ENCODE results near the gene HEBP1.
A peak's percentile ranks its signal among the peaks of the same experiment; 100 is the strongest.

The HEBP1 gene

DNA sequence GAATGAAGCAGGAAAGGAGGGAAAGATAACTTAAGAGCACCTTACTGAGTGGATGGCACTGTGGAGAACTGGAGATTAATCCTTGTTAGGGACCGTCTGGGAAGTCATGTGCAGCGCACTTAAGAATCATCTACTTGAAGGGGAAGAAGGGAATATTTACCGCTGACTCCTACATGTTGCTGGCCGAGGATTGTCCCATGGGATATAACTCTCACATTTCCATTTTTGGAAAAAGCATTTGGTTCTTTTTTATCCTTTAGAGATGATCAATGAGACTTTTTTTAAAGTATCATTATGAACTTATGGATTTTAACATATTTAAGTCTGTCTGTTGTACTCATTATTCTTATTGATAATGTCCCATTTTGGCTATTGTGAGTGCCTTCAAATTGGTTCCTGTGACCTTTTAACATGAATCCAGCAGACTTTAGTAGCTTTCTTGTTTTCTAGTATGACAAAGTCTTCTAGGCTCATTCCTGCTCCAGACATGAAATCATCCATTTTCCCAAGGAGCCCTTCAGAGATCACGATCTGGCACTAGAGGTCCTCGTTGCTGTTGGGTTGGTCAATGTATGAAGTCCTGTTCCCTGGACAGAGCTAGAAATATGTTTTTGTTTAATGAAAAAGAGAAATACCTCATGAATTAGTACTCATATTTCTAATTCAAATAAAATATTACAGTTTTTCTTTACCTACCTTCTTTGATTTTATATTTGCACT, 23.9 kb upstream of the HEBP1 start:
- DNase-seq: no peak

GRCh38 chr12:13022851-13023271, 22.8 kb upstream of the HEBP1 start:
- DNase-seq: no peak

GRCh38 chr12:13011098-13011497, 11.0 kb upstream of the HEBP1 start:
- DNase-seq: no peak

GRCh38 chr12:13008741-13009380, 8.8 kb upstream of the HEBP1 start:
- DNase-seq: no peak

GRCh38 chr12:13007496-13008233, 7.6 kb upstream of the HEBP1 start:
- DNase-seq: no peak

DNA sequence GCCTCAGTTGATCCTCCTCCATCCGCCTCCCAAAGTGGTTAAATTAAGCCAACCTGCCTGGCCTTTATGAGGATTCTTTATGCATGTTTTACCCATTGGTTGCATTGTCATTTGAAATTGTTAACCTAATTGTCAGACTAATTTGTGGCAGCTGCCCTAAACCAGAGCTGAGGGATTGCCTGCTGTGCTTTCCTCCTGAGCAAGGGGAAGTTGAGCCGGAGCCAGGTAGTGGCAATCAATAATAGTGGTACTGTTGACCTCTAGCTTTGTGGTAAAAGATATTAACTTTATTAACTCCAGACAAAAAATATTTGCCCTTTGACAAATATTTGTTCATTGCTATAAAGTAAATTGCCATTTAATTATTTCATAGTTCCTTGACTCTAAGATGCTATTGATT, 5.6 kb upstream of the HEBP1 start:
- DNase-seq: no peak

DNA sequence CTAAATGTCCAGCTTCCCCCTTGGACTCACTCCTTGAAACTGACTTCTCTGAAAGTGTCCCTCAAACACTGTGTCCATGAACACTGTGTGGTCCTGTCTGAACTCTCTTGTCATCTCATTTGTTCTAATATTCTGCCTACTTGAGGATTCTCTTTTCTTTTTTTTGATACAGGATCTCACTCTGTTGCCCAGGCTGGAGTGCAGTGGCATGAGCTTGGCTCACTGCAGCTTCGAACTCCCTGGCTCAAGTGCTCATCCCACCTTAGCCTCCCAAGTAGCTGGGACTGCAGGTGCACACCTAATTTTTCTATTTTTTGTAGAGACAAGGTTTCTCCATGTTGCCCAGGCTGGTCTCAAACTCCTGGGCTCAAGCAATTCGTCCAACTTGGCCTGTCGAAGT, 4.9 kb upstream of the HEBP1 start:
- DNase-seq: no peak

GRCh38 chr12:13004361-13004760, 4.3 kb upstream of the HEBP1 start:
- no peak for DNase-seq

GRCh38 chr12:13002301-13003097, 2.4 kb upstream of the HEBP1 start:
- no peak for DNase-seq

GRCh38 chr12:13001775-13002040, 1.6 kb upstream of the HEBP1 start:
- DNase-seq: no peak

- peak in 1 of 2 experiments; percentile 62 for DNase-seq
Observed at GRCh38 chr12:13000925-13001774, 1.1 kb upstream of the HEBP1 start.

- peak in 1 of 2 experiments; percentile 75 for DNase-seq
Observed at GRCh38 chr12:13000616-13000924, 505 bp upstream of the HEBP1 start.

DNA sequence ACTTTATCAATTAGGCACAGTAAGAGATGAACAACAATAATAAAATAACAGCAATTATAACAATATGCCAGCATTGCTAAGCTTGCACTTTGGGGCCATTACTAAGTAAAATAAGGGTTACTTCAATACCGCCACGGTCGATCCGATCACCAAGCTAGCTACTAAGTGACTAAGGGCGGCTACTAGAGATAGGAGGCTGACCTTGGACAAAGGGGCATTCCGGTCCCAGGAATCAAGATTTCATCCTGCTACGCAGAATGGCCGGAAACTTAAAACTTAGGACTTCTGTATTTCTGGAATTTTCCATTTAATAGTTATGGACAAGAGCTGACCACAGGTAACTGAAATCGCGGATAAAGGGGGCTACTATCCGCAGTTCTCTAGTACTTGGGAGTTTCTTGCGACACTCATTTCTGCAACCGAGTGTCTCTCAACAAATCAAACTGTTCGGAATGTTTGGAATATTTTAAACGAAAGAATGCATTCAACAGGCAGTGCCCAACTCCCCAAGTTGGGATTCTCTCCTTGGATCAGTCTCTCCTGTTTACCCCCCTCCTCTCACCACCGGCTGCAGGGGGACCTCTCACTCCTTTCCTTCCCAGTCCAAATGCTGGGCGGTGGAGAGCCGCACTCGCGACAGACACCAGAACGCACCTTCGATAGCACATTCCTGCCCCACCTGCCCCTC, 650 bp downstream of the HEBP1 start:
- DNase-seq: peak in 1 of 2 experiments; percentile 55

DNA sequence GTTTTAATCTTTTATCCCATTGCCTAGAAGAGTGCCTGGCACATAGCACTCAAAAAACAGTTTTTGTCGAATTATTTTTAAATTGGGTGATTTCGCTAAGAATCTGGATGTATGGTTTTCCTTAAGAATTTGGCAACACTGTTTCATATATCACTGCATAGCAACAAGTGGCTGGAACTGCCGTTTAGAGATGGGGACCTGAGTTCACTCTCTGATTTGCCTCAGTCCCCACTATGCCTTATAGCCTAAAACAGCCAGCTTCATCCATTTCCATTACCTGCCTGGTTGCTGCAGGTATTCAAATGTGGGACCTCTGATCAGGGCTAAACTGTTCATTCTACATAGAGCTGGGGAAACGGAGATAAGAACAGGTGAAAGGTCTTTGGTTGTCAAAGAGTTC, 1.8 kb downstream of the HEBP1 start:
- no peak for DNase-seq

GRCh38 chr12:12997734-12998133, 2.3 kb downstream of the HEBP1 start:
- DNase-seq: no peak

- no peak for DNase-seq
Observed at GRCh38 chr12:12997156-12997555, 2.9 kb downstream of the HEBP1 start.

DNA sequence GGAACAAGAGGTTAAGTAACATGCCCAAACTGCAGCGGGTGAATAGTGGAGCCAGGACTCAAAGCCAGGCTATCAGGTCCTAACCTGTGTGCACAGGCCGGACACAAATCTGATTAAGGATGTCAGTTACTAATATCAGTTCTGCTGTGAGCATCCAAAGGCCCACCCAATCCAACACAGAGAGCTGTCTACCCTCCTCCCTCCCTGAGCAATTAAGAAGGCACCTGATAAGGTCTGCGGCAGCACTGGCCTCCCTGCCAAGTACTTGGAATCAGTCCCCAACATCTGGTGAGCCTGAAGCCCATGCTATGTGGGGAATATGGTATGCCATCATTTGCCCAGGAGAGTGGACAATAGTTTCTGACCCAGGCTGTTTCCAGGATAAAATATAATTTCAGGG, 3.9 kb downstream of the HEBP1 start:
- no peak for DNase-seq

DNA sequence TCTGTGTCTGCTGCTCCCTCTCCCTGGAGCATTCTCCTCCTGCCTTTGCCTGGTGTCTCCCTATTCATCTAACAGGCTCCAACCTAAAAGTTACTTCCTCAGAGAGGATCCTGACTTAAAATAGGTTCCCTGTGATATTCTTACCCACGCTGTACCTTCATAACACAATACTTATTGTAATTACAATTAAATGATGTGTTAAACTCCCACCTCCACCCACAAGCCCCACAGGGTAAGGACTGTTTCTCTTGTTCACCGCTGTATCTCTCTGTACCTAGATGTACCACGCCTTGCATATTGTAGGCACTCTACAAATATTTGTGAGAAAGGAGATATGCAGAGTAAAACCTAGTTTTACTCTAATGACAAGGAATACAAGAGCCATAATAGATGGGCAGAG, 5.0 kb downstream of the HEBP1 start:
- DNase-seq: no peak

DNA sequence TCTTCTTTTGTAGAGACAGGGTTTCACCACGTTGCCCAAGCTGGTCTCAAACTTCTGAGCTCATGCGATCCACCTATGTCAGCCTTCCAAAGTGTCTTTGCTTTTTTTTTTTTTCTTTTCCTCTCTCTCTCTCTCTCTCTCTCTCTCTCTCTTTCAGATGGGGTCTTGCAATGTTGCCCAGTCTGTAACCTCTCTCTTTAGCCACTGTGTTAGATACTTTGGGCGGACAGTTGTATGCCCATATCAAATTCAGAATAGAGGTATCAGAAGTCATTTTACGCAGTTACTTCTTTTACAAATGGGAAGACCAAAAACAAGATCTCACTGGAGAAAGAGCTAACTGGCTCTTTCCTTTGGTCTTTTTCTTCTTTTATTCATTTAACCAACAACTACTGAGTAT, 6.7 kb downstream of the HEBP1 start:
- no peak for DNase-seq

DNA sequence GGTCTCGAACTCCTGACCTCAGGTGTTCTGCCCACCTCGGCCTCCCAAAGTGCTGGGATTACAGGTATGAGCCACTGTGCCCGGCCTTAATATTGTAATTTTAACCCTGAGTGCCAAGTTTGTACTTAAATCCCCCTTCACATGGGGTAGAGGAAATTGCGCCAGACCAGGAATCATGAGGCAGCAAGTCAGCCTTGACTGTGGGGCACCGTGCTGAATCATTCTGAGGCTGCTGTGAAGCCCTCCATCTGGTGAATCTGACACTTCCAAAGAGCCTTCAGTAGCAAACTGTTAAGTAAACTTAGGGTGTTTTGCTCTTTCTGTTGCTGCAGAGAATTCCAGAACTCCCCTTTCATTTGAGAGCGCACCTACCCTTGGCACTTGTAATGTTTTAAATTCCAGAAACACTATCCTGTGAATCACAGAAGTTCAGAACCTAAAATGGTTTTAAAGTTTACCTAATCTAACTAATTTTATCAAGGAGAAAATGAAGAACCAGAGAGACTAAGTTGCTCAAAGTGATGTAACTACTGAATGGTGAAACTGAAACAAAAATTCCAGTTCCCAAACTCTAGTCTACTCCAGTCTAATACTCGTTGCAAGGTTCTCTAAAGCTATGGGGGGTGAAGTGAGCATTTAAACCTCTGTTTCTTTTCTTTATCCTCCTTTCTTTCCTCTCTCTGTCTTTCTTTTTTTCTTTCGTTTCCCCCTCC, 7.5 kb downstream of the HEBP1 start:
- peak in 1 of 2 experiments; percentile 41 for DNase-seq

DNA sequence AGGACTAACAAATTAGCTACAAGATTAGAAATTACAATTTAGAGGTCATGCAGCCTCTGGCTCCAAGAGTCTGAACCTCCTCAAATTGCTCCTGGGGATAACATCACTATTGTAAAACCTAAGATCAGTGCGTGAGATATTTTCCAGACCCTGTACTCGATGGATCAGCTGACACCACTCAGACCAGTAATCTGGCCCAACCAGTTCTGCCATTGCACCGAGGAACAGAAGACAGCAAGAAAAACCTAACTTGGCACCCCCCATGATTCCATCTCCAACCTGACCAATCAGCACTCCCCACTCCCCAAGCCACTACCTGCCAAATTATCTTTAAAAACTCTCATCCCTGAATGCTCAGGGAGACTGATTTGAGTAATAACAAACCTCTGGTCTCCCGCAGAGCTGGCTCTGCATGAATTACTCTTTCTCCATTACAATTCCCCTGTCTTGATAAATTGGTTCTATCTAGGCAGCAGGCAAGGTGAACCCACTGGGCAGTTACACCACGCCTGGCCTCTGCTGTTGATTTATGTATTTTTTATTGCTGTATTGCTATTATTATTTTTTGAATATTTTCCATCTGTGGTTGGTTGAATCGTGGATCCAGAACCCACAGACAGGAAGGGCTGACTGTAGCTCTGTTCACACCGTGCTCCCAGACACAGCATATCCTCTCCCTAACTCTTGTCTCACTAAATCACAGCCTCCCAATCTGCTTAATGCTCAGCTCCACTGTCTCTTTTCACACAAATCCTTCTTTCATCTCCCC, 9.2 kb downstream of the HEBP1 start:
- no peak for DNase-seq
